AG20443 (cell line): ENCODE measurements around the gene CNIH1.
"Not testable (repeated sequence)": the region's sequence is repeated elsewhere in the genome, so short reads cannot be mapped to it uniquely, and the experiment has no call there.

Experiments used
- DNase-seq: peaks from one replicate; pipeline ENCODE4 v3.0.0; 2012; ENCODE audit warnings: low spot score, mixed read lengths

Gene CNIH1

DNA sequence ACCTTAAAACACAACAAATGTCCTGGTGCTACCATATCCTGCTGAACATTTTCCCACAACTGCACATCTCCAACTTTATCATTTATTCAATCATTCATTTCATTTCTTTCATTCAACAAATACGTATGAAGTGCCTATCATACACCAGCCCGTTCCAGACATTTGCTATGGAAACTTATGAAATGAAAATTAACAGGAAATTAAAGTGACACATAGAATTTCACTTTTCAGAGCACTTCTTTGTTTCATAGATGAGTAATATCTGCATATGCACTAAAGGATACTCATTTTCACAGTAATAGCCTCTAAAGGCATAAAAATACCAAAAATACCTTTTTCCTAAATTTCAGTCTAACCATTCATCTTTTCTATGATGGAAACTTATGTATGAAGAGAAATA, 12.6 kb downstream of the CNIH1 start:
- DNase-seq = no peak

DNA sequence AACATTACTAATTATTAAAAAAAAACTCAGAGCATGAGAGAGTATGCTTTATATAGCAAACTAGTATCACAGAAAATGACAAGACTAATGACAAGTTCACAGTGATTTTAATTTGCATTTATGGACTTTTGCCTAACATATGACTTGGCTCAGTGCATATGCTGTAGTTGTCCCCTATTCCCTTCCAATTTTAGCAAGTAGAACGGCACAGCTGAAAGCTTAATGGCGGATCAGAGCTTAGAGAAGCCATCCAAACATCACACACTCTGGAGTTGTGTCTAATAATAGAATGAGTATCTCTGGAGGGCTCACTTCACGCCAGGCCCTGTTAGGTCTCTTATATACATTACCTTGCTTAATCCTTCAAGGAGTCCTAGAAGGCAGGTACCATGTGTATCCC, 13.3 kb downstream of the CNIH1 start:
- DNase-seq = no peak

DNA sequence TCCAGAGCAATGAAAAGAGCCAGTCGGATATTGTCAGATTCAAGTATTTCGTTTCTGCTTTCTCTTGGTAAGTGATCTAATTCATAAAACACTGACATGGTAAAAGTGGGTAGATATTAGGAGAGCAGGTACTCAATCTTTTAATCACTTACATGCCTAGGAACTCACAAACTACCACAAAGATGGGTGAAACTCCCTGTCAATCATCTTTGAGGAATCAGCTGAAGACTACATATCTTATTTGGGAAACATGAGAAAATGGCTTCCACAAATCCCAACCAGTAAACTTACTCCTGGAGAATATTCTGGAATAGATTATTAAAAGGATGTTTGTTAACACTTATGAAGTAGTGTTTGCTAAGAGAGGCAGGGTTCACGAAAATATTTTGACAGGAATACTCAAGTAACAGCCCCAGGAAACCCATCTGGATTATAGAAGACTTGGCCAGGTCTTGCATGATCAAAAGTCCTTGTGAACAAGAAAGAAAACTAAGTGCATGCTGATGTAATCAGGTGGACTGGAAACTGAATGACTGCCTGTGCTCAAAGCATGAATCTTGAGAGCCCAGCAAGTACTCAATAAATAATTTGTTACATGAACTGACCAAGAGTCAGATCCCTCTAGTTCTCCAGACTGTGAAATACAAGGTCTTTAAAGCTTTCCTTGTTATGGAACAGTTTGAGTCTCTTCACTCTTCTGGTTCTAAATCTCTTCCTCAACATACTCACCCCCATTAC, 15.5 kb downstream of the CNIH1 start:
- DNase-seq = no peak

DNA sequence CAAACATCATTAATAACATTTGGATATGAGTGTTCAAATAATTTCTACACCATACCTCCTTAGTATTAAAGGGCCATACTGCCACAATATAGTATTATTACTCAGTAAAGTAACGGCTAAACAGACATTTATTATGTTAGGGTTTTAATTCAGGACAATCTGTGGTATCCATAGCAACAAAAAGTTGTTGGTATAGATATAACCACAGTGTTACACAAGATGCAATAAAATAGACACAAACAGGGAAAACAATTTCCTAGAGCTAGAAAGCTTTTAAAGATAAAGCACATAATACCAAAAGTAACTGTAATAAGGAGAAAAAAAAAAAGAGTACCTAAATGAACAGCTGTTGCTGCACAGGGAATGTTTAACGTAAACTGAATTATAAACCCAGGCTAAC, 16.1 kb downstream of the CNIH1 start:
- no peak for DNase-seq

DNA sequence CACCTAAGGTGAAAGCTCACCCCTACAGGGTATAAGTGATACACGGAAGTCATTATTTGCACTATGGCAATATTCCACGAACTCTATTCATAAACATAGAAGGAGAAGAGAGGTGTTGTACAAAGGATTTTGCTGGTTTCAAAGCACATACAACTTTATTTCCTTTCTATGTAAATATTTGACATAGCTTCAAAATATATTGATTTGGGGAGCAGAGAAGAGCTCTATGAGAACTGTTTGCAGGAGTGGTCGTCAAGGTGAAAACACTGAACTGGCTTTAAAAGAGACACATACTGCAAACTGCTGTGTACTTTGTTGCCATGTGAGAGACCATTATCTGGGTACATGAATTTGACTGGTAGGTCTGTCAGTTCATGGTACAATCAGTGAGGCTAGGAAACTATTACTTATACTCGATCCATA, 16.7 kb downstream of the CNIH1 start:
- no peak for DNase-seq

DNA sequence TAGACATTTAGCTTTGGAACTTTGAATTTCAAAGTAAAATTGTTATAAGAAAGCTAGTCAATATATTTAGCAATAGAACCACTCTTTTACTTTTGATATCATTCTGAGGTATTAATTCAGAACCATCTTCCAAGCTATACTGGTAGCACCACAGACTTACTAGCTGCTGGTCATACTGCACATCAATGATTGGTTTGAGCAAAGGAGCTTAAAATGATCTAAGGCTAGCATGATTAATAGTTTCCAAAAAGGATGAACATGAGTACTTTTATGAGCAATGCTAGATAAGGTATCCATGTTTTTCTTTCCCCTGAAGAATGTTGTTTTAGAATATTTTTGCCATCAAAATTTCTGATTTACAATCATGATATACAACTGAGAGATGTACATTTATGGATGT, 17.2 kb downstream of the CNIH1 start:
- no peak for DNase-seq

DNA sequence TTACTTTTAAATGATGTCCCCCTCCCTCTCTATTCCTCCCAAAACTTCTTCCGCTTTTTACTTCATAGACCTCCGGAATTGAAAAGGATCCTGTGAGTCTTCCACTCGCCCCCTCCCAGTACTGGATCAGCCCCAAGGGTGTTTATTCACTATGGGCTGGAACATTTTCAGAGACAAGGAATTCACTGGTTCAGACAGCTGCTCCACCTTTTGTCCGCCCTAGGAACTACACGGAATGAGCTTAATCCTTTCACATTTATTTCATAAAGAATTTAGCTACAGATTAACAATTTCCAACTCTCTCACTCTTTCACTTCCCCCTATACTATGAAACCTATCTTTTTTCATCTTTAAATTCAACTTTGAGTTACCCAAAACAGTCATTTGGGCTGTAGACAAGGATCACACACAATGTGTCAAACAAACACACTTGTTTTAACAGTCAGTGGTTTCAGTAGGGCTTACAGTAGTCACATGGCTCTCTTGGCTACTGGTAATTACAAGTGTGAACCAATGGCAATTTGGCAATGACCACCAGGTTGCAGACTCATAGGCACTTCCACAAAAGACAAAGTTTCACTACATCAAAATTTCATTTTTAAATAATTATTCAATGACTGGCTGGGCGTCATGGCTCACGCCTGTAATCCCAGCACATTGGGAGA, 20.6 kb downstream of the CNIH1 start:
- DNase-seq = peak; percentile 76

GRCh38 chr14:54411371-54411770, 29.8 kb downstream of the CNIH1 start:
- DNase-seq = no peak

DNA sequence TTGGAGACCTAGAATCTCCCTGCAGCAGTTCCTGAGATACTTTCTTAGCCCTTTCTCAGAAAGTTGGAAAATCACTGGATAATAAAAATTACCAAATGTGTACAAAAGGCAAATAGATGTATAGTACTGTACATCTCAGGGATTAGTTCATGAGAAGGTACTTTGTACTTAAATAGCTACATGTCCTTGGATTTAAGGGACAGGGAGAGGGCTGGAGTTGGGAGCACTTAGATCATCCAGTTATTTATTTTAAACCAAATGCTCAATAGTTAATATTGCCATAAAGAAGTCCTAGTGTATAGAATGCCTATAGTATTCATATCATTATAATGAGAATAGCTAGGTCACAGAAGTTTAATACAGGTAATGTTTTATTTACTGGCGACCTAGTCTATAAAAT, 31.0 kb downstream of the CNIH1 start:
- no peak for DNase-seq

- DNase-seq = not testable (repeated sequence)
These were observed 37.7 kb downstream of the CNIH1 start for GRCh38 chr14:54403401-54404005.

- no peak for DNase-seq
These were observed 41.6 kb downstream of the CNIH1 start for GRCh38 chr14:54399560-54399959.

DNA sequence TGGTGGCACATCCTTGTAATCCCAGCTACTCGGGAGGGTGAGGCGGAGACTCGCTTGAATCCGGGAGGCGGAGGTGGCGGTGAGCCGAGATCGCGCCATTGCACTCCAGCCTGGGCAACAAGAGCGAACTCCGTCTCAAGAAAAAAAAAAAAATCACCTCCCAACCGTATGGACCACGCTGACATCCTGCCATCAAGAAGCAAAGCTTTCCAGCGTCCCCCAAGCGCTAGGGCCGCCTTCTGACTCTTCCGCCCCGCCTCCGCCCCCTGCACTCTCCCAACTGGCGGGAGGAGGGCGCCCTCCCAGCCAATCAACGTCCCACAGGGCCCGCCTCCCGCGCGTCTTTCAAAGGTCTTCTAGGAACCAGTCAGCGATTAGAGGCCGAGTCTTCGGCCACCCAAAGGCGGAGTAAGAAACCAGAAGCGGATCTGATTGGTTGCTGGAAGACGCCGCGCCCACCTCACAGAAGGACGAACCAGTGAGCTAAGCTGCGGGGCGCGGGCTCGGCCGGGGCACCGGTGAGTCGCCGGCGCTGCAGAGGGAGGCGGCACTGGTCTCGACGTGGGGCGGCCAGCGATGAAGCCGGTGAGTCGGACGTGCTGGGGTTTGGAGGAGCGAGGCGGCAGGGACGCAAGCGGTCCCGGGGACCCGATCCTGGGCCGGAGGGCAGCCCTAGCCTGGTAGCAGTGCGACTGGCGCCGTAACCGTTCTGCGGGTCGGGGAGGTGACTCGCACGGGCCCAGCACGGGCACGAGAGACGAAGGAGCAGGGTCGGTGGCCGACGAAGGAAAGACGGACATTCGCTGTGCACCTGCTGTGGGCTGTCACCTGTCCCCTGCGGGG, 44.5 kb downstream of the CNIH1 start, which contains the start of gene CDKN3:
Gene CDKN3 (plus strand): TSS at position 515 of the 843 bp plus-strand sequence. CDS start 62 bp downstream, at position 577.
- DNase-seq = peak; percentile 96

- no peak for DNase-seq
These were observed 45.0 kb downstream of the CNIH1 start for GRCh38 chr14:54396183-54396492.

- DNase-seq = no peak
These were observed 45.5 kb downstream of the CNIH1 start for GRCh38 chr14:54395716-54396115.

DNA sequence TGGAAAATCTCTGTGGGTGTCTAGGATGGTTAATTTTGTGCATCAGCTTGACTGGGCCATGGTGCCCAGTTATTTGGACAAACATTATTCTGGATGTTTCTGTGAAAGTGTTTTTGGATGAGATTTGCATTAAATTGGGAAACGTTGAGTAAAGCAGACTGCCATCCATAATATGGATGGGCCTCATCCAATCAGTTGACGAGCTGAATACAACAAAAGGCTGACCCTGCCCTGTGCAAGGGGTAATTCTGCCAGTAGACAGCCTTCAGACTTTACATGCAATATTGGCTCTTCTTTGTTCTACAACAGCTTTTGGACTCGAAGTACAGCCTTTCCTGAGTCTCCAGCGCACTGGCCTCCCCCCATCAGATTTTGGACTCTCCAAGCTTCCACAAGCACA, 45.9 kb downstream of the CNIH1 start:
- DNase-seq = no peak

DNA sequence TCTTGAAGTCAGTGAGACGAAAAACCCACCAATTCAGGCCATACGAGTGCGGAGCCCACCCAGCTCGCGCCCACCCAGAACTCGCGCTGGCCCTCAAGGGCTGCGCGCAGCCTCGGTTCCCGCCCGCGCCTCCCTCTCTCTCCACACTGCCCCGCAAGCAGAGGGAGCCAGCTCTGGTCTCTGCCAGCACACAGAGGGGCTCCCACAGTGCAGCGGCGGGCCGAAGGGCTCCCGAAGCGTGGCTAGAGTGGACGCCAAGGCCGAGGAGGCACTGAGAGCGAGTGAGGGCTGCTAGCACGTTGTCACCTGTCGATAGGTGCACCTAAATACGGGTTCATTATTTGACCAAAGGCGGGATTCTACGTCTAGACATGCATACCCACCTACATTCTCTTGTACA, 46.6 kb downstream of the CNIH1 start:
- no peak for DNase-seq

- DNase-seq = not testable (repeated sequence)
These were observed 47.9 kb downstream of the CNIH1 start for GRCh38 chr14:54392986-54393884.

GRCh38 chr14:54392131-54392859, 48.9 kb downstream of the CNIH1 start:
- no peak for DNase-seq

DNA sequence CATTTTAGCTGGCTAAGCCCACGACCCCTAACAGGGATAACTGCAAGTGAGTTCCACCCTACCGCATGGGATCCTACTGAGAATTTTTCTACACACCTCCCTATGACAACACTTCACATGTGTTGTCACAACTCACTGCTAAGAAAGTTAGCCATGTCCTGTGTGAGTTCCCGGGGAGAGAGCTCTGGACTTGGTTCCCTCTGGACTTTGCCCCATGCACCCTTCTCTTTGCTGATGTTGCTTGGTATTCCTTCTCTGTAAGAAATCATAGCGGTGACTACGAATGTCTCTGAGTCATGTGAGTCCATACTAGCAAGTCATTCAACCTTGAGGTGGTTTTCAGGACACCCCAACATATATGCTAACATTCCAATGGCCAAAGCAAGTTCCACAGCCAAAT, 53.8 kb downstream of the CNIH1 start:
- DNase-seq = no peak

- no peak for DNase-seq
These were observed 55.6 kb downstream of the CNIH1 start for GRCh38 chr14:54385556-54385955.

- DNase-seq = no peak
These were observed 57.3 kb downstream of the CNIH1 start for GRCh38 chr14:54383835-54384234.
